Right forelimb (tissue), 1 donor: ENCODE results near the gene PPARGC1A.

Experiments
- DNase-seq: peaks from one replicate; pipeline ENCODE4 v3.0.0-alpha.2; 2018

Gene PPARGC1A

GRCh38 chr4:23878912-23879732, 10.7 kb downstream of the PPARGC1A start:
- no peak for DNase-seq

- no peak for DNase-seq
These were observed 11.5 kb downstream of the PPARGC1A start for GRCh38 chr4:23878246-23878891.

- DNase-seq: no peak
These were observed 12.1 kb downstream of the PPARGC1A start for GRCh38 chr4:23877758-23878229.

GRCh38 chr4:23876418-23877089, 13.3 kb downstream of the PPARGC1A start:
- DNase-seq: no peak

GRCh38 chr4:23875317-23875716, 14.5 kb downstream of the PPARGC1A start:
- no peak for DNase-seq

- no peak for DNase-seq
These were observed 15.3 kb downstream of the PPARGC1A start for GRCh38 chr4:23874536-23874901.

GRCh38 chr4:23873717-23874535, 15.9 kb downstream of the PPARGC1A start:
- DNase-seq: no peak

GRCh38 chr4:23871426-23871825, 18.4 kb downstream of the PPARGC1A start:
- DNase-seq: no peak

- DNase-seq: no peak
These were observed 23.3 kb downstream of the PPARGC1A start for GRCh38 chr4:23866450-23867075.

- no peak for DNase-seq
These were observed 27.9 kb downstream of the PPARGC1A start for GRCh38 chr4:23861897-23862296.

GRCh38 chr4:23860919-23861318, 28.9 kb downstream of the PPARGC1A start:
- DNase-seq: no peak

- DNase-seq: no peak
These were observed 32.4 kb downstream of the PPARGC1A start for GRCh38 chr4:23857367-23857959.

- DNase-seq: no peak
These were observed 33.2 kb downstream of the PPARGC1A start for GRCh38 chr4:23856630-23857029.

GRCh38 chr4:23855912-23856605, 33.8 kb downstream of the PPARGC1A start:
- no peak for DNase-seq

GRCh38 chr4:23853986-23854660, 35.7 kb downstream of the PPARGC1A start:
- no peak for DNase-seq

- DNase-seq: no peak
These were observed 38.4 kb downstream of the PPARGC1A start for GRCh38 chr4:23851464-23851863.

GRCh38 chr4:23847158-23847557, 42.7 kb downstream of the PPARGC1A start:
- DNase-seq: no peak

GRCh38 chr4:23844961-23845360, 44.9 kb downstream of the PPARGC1A start:
- DNase-seq: no peak

GRCh38 chr4:23839279-23839678, 50.6 kb downstream of the PPARGC1A start:
- no peak for DNase-seq

- no peak for DNase-seq
These were observed 51.2 kb downstream of the PPARGC1A start for GRCh38 chr4:23838607-23839006.

- no peak for DNase-seq
These were observed 51.7 kb downstream of the PPARGC1A start for GRCh38 chr4:23838131-23838530.
